NB4 (cell line): ENCODE measurements around the gene SRXN1.

Experiments used
- CTCF ChIP-seq: IDR thresholded peaks from one replicate; pipeline ENCODE4 v1.5.1; 2012; ENCODE audit warnings: low read depth, low read length
- MYC ChIP-seq: IDR thresholded peaks from 2 replicates; pipeline ENCODE4 v1.6.1; 2011; ENCODE audit warnings: low read depth, low read length
- POLR2A ChIP-seq: IDR thresholded peaks from 2 replicates; pipeline ENCODE4 v1.6.1; 2011; ENCODE audit warnings: mild to moderate bottlenecking; ENCODE audit not compliant: insufficient read length; ENCODE audit errors: extremely low read depth

DNA sequence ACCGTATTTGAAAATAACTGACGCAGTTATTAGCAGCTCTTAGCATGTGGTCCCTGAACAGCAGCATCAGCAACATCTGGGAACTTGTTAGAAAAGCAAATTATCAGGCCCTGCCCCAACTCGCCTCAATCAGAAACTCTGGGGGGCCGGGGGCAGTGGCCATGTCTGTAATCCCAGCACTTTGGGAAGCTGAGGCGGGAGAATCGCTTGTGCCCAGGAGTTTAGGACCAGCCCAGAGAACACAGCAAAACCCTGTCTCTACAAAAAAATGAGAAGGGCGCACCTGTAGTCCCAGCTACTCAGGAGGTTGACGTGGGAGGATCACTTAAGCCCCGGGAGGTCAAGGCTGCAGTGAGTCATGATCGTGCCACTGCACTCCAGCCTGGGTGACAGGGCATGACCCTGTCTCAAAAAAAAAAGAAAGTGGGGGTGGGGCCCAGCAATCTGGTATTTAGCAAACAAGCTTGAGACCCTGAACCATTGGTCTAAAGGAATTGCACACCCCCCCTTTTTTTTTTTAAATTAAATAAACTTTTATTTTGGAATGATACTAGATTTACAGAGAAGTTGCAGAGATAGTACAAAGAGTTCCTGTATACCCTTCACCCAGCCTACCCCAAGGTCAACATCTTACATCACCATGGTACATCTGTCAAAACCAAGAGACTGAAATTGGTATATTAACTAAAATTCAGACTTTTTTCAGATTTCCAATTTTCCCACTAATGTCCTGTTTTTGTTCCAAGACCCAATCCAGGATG lies 6.7 kb downstream of the SRXN1 start:
- TF ChIP-seq CTCF, result no peak
- TF ChIP-seq POLR2A, result no peak
- no peak for TF ChIP-seq MYC
